ENCODE results near the gene PLEK. TPM values are rescaled to one million over a fixed set of nuclear protein-coding genes. Genes with fewer than 3 reads are reported as not detected.
"Not testable (repeated sequence)": the region's sequence is repeated elsewhere in the genome, so short reads cannot be mapped to it uniquely, and the experiment has no call there.

Gene PLEK, protein sequence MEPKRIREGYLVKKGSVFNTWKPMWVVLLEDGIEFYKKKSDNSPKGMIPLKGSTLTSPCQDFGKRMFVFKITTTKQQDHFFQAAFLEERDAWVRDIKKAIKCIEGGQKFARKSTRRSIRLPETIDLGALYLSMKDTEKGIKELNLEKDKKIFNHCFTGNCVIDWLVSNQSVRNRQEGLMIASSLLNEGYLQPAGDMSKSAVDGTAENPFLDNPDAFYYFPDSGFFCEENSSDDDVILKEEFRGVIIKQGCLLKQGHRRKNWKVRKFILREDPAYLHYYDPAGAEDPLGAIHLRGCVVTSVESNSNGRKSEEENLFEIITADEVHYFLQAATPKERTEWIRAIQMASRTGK
- total RNA-seq (ENCODE audit: insufficient read depth, low replicate concordance): 22.9 TPM

DNA sequence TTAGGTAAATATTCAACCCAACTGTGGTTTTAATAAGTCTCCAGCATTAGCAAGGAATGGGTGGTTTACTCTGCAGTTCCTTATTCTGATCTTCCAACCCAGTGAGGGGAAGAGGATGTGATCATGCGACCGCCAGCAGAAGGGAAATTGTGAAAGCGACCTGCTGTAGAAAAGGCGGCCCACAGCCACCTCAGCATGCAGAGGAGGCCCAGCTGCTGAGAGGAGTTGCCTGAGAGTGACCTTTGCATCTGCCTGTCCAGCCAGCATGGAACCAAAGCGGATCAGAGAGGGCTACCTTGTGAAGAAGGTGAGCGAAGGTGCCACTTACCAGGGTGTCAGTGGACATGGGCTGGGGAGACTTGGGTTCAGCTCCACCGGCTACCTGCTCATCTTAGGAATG is at the start of gene PLEK:
Gene PLEK (plus strand): TSS at position 196 of the 400 bp plus-strand sequence. CDS start 70 bp downstream, at position 266.
- DNase-seq (ENCODE audit: low spot score): peak; percentile 42

DNA sequence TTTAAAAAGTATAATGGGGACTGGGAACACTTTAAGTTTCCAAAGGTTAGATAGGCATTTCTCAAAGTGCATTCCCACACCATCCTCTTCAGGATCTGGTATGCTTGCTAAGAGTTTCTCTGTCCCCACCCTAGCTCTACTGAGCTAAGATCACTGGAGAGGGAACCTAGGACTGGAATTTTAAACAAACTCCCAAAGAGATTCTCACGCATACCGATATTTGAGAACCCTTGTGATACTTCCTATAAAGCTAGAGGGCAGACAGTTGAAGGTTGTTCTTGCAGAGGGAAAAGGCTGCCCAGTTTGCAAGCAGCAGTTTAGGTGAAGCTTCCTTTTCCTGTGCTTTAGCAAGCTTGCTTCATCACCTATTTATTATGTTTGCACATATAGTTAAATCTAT is 49.0 kb upstream of the PLEK start:
- no peak for DNase-seq (ENCODE audit: low spot score)

DNA sequence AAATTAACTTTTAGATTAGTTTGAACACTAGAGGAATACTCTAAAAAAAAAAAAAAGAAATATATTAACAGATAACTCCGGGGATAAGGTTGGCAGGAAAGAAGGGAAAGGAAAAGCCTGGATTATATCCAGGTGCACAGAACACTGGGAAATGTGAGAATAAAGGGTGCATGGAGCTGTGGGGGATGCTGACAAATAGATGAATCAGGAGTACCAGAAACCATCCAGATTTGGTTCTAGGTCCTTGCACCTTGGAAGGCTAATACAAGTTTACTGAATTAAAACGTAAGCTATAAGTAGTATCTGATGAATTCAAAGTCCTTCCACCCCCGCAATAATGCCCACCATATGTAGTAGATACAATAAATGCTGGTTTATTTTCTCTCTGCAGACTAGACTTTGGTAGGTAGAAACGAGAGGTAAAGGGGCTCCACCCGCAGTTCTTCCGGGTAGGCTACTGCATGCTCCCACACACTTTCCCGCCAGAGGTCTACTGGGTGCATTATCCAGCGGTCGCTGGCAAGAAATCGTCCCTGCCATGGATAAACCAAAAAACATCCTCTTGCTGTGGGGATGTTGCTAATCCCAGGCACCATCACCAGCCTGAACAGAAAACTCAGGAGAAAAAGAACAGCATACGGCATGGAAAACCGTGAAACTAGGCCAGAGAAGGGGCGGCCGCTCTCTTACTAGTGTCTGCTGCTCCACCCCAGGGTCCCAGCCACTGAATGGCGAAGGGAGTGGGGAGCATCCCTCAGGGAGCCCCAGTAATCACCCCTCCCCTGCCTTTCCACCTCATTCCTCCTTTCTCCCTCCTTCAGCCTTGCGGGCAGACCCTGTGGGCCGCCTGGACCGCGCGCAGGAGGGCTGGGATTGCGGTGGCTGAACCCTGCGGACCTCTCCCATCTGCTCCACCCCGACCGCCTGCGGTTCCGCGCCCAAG is 46.8 kb upstream of the PLEK start:
- DNase-seq (ENCODE audit: low spot score): peak; percentile 39

DNA sequence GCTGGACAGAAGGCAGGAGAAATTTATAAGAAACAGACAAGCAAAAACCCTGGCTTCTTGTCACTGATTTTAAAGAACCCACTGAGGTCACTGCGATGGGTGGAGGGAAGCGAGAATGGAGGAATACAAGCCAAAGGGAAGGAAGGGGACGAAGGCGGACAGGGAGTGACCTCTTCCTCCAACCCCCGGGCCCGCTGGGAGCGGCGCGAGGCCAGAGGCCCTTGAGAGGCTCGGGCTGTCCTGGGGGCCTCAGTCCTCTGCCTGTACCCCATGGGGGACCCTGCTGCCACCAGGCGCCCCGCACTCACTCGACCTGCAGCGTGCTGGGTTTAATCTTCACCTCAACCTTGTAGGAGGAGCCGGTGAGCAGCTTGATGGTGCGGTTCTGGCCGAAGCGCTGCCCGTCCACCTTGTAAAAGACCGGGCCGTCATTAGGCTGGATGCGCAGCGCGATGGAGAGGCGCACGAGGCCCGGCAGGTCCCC is 46.1 kb upstream of the PLEK start:
- DNase-seq (ENCODE audit: low spot score): no peak

DNA sequence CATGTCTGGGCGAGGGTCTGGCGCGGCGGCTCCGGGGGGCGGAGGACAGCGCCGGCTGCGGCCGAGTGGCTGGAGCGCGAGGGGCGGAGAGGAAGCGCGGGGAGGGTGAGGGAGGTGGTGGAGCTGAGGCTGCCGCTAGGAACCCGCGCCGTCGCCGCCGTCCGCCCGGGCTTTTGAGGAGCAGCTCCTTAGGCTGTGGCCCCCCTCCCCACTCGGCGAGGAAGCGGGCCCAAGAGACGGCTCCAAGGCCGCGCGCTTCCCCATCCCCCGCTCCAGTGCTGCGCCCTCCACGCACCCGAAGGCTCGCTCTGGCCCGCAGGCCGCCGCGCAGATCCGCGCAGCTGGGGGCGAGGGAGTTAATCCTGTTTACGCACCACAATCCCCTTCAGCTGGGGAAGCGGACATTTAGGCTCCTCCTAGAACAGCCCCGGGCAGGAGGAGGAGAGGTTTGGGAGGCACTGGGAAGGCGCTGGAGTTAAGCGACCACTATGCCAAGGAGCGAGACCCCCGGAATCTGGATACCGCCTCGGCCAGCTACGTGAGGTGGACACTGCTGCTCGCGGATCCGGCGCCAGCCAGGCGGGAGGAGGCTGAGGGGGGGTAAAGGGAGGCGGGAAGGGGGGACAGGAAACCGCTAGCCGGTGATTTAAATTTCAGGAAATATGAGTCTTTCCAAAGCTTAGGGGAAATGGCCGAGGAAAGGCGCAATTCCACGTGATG is 45.5 kb upstream of the PLEK start, which contains the start of gene CNRIP1:
Gene CNRIP1 (minus strand): TSS at position 552 of the 720 bp plus-strand sequence. CDS start 549 bp downstream, at position 3.
- DNase-seq (ENCODE audit: low spot score): peak; percentile 79

DNA sequence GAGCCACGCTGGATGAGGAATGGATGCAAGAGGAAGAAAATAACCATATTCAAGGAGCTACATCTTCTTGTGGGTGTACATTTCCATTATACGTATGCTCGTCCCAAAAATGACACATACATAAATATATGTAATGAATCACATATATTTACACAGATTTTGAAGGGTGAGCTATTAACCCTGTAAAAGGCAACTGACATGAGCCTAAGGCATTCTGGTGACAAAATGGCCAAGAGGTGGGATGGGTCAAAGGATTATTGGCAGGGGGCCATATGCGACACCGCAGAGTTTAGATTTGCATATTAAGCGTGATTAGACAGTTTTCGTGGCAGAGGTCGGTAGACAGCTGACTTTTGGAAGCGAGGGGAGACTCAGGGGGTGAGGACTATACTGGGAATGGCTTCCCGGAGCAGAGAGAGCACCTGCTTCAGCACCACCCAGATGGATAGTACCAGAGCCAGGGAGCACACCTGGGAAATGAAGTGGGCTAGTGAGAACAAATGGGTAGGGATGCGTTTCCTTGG is 44.9 kb upstream of the PLEK start:
- no peak for DNase-seq (ENCODE audit: low spot score)

DNA sequence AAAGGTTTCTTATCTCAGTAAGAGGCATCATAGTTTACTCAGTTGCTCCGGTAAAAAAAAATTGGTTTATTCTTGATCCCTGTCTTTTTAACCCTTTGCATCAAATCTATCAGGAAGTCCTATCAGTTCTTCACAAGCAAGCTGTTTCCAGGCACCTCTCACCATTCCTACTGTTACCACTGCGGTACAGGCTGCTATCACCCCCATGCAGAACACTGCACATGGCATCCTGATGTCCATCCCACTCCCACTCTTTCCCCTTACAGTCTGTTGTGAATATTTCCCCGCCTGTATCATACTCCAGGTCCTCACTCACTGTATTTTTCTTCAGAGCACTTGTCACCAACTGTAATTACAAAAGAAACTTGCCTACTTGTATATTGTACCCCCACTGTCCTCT is 40.0 kb upstream of the PLEK start:
- no peak for DNase-seq (ENCODE audit: low spot score)

DNA sequence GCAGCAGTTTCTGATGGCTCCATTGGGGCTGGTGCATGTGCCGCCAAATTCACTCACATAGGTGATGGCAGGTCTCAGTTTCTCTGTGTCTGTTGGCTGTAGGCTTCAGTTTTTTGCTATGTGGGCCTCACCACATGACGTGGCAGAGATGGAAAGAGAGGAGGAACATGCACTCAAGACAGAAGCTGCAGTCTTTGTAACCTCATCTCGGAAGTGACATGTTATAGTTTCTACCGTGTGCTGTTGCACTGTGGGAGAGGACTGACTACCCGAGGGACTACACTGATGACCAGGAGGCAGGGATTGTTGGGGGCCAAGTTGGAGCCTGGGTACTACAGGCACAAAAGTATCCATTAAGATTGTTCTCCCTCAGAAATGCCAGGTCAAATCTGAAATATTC is 36.2 kb upstream of the PLEK start:
- DNase-seq (ENCODE audit: low spot score): no peak

DNA sequence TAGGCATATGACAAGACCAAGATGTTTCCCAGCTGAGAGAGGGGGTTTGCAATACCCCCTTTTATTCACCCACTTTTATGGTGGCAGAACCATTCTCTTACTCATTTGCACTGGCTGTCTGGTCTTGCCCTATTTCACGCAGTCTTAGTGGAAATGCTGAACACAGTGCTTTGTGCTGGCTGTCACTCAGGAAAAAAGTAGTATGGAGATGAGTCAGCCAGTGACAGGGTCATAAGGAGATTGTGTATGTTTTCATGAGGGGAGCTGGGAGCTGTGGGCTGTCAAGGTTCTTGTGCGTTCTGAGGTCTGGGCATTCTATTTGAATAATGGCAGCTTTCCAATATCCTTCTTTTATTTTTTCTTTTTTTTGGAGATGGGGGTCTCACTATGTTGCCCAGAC is 34.4 kb upstream of the PLEK start:
- DNase-seq (ENCODE audit: low spot score): peak; percentile 13

DNA sequence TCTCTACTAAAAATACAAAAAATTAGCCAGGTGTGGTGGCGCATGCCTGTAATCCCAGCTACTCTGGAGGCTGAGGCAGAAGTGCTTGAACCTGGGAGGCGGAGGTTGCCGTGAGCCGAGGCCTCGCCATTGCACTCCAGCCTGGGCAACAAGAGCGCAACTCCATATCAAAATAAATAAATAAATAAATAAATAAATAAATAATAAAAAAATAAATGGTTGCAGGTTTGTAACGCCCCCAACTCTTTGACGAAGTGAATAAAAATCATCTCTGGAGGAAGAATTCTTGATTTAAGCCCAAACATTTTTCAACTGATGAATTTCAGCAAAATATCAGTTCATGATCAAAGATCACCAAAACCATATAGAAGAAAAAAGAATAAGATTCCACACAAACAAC is 32.1 kb upstream of the PLEK start:
- DNase-seq (ENCODE audit: low spot score): no peak

DNA sequence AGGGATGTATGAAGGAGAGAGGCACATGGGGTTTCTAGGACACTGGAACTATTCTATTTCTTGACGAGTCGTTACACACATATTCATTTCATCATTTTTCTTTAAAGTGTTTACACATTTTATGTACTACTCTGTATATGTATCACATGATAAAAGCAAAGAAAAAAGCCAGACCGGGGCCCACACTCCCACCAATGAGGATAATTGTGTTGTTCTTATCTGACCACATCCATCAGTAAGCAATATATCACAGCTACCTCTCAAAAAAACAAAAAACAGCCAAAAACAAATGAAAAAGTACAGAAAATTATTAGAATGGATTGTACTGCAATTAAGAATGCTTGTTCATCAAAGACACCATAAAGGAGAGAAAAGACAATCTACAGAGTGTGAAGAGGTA is 31.2 kb upstream of the PLEK start:
- DNase-seq (ENCODE audit: low spot score): no peak

DNA sequence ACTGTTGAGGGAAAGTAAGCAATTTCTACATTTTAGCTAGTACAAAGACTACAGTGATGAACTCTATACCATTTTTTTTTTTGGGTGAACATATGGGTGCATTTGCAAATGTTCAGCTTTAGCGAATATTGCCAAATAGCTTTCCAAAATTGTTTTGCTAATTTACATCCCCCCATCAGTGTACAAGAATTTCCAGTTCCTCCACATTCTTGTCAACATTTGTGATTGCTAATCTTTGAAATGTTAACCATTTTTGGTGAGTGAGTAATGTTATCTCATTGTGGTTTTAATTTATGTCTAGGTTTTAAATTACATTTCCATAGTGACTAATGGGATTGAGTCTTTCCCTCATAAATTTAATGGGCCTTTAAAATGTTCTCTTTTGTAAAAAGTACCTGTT is 28.9 kb upstream of the PLEK start:
- no peak for DNase-seq (ENCODE audit: low spot score)

DNA sequence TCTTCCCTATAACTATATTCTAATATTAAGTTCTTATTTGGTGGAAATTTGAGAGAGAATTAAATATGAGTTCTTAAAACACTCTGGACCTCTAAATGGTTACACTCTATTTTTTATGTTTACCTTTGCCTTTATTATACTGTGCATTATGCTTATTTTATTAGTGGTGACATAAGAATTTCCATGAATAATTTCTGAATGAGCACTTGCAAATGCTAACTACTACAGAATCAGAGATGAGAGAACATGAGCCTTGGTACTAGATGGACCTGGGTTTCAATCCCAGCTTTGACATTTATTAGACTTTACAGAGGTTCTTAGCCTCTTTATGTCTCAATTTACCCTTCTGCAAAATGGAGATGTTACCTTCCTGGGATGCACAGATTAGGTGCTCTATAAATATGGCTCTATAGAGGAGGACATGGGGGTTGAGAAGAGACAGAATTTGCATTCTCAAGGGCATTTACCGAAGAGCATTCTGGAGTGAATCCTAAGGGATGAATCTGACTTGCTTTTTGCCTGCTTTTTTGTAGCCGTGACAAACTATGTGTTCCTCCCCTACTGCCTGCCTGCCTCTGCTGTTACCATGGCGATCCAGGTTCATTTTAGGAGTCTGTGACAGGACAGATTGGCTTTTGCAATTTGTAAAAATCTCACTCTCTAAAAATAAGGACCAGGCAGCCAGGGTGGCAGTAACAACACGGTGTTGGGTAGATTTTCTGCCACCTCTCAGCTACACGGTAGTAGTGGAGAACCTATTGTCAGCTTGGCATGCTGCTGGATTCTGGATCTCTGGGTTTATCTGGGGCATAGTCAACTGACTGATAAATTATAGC is 24.6 kb upstream of the PLEK start:
- no peak for DNase-seq (ENCODE audit: low spot score)

DNA sequence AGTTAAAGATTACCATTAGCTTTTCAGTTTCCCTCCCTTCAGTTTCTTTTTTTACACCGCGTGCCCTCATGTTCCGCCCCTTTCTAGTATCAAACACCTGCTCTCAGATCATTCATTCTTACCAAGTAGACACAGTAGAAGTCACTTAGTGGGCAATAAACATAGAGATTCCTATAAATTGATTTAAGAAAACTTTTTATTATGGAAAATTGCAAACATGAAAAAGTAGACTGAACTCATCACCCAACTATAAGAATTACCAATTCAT is 24.1 kb upstream of the PLEK start:
- DNase-seq (ENCODE audit: low spot score): no peak

DNA sequence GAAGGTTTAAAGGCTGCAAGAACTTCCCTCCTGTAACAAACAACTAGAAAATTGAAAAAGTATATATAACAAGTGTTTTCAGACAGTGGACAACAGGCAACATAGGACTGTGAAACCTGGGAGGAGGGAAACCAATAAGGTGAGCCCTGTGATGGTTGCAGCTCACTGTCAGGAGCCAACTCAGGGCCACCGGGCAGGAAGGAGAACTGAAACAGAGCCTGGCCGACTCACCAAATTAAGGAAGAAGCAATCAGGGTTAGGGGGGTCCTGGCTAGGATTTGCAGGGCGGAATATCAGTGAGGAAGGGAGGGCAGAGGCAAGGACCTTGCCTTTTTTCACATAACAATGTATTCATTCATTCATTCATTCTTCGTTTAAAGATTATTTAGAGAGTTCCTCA is 23.5 kb upstream of the PLEK start:
- no peak for DNase-seq (ENCODE audit: low spot score)

DNA sequence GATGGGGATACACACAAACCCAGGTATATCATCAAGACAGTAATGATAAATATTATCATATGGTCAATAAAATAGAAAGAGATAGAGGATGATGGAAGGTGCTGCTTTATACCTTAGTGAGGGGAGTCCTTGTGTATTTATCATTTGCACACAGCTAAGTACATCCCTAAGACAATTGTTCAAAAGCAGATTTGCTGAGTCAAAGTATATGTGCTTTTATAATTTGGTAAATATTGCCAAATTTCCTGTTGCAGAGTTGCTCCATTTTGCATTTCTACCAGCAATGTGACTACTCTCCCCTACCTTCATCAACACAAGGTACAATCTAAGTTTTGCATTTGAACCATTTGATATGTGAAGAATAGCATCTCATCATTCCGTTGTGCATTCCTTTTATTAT is 22.6 kb upstream of the PLEK start:
- DNase-seq (ENCODE audit: low spot score): no peak

DNA sequence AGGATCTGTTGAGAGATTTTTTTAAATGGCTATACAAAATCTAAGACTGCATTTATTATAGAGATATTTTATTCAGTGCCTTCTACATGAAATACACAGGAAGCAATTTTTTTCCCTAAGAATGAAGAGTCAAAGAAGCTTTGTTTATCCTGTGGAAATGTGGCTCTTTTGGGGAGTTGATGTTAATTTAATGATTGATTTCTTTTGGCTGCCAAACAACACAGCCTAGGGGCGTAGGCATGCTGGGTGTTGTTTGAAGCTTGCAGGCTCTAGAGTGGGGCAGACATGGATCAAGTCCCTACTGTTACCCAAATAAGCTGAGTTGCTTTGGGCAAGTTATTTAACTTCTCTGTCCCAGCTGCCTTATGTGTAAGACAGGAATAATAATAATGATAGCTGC is 21.1 kb upstream of the PLEK start:
- DNase-seq (ENCODE audit: low spot score): no peak

DNA sequence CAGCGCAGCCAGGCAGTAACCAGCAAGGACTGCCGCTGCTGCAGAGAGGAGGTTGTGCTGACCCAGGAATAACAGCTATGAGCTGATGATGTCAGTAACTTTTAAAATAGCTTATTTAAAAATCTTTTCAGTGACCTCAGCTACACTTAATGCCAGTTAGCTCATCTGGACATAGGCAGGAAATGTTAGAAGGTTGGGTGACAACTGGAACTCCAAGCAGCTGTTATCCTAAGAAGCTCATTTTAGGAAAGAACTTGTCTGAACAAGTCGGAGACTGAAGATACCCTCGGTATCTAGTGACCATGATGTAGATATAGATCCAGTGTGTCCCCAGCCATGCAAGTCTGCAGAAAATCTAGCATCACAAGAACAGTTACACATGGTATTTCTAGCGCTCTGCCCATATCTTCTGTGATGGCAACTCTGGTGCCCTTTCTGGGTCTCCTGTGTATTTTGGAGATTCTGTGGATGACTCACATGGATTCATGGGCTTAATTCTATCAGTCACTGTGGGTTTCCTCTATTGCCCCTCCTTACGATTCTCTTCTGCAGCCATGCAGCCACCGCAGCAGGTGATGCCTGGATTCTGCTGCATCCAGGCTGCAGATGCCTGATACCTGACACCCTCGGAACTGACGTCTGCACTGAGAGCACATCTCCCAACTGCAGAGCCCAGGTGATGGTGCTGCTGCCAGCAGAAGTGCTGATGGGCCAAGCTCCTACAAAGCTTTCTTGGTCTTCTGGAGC is 19.8 kb upstream of the PLEK start:
- DNase-seq (ENCODE audit: low spot score): no peak

DNA sequence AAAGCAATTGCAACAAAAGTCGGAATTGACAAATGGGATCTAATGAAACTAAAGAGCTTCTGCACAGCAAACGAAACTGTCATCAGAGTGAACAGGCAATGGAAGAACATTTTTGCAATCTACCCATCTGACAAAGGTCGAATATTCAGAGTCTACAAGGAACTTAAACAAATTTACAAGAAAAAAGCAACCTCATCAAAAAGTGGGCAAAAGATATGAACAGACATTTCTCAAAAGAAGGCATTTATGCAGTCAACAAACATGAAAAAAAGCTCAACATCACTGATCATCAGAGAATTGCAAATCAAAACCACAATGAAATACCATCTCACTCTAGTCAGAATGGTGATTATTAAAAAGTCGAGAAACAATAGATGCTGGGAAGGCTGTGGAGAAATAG is 16.0 kb upstream of the PLEK start:
- not testable (repeated sequence) for DNase-seq (ENCODE audit: low spot score)

DNA sequence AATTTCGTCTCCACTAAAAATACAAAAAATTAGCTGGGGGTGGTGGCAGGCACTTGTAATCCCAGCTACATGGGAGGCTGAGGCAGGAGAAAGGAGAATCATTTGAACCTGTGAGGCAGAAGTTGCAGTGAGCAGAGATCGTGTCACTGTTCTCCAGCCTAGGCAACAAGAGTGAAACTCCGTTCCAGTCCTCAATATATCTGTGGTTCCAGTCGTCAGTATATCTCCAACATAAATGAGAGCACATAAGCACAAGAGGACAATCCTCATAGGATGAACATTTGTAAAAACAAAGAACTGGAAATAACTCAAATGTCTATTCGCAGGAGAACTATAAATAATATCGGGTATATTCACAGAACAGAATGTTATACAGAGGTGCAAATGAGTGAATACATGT is 13.1 kb upstream of the PLEK start:
- no peak for DNase-seq (ENCODE audit: low spot score)

All from umbilical cord (tissue), 2 donors.